ENCODE data around the gene KLHL10. TPM values are rescaled to one million over a fixed set of nuclear protein-coding genes. Genes with fewer than 3 reads are reported as not detected.
A peak's percentile ranks its signal among the peaks of the same experiment; 100 is the strongest.

KLHL10 gene
- total and polyA plus RNA-seq, 9 of the 15 experiments (the other 6 are each of a cell fraction or from before 2014, with no cell fraction given) = 0.06 to 0.56 (median 0.12) TPM; not detected in 5

DNA sequence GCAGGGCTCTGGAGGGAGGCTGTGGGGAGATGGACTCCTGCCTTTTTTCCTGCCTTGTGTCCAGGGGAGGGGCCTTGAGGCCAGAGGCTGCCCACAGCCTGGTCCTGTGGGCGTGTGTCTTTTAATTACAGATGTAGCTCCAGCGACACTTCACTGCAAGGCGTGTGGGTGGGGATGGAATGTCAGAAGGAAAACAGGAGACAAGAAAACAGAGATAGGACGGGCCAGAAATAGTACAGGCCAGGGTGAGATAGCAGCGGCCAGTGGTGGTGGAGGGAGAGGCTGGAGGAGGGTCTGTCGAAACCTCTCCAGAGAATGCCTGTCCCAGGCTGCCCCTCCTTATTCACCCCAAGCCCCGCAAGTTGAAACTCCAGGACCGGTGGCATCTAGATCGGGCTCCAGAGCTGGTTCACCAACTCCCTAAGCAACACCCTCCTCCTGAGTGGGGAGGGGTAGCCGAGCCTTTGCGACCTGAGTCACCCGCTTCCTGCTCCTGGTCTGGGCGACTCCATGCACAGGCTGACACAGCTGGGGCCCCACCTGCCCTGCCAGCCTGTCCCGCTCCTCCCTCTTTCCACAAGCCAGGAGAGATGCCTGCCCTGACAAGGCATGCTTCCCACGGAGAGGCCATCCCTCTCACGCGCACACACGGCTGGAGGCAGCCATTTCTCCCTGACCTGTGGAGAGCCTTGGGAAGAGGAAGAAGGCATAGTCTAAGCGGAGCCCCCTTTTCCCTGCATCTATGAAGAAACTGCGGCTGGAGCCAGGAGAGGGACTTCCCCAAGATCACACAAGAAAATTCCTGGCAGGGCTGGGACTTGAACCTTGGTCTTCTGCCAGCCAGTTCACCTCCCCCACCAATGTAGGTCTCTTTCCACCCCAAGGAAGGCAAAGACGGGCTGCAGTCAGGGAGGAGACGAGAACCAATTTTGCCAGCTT, 44.5 kb upstream of the KLHL10 start (continued):
- TF ChIP-seq ZNF282 (CRISPR knock-in tag; IDR thresholded peaks at IDR 0.05) (no peak), ZNF77 (CRISPR knock-in tag; IDR thresholded peaks at IDR 0.05) (no peak), NONO (IDR thresholded peaks at IDR 0.05; ENCODE audit: low read depth in 2 of 2, low read length in 1 of 2) (no peak), KHSRP (IDR thresholded peaks at IDR 0.05) (no peak), FOXA3 (CRISPR knock-in tag; conservative IDR thresholded peaks at IDR 0.05 in 1 of 2, IDR thresholded peaks at IDR 0.05 in 1 of 2) (no peak), ADNP (tag; IDR thresholded peaks at IDR 0.05) (no peak), TFAM (CRISPR knock-in tag; conservative IDR thresholded peaks at IDR 0.05) (no peak), ZNF589 (CRISPR knock-in tag; IDR thresholded peaks at IDR 0.05; ENCODE audit: low read depth) (peak; percentile 70; the same call in 1 of the 2 replicates), TAF1 (IDR thresholded peaks at IDR 0.05; ENCODE audit: control insufficient read depth, extremely low read depth, insufficient read depth, low read length, severe bottlenecking) (peak; percentile 34), CREBBP (IDR thresholded peaks at IDR 0.05; ENCODE audit: low read depth, low read length) (no peak), NR3C1 (CRISPR knock-in tag; IDR thresholded peaks at IDR 0.05) (no peak)
- TF ChIP-seq, protein P1, sequence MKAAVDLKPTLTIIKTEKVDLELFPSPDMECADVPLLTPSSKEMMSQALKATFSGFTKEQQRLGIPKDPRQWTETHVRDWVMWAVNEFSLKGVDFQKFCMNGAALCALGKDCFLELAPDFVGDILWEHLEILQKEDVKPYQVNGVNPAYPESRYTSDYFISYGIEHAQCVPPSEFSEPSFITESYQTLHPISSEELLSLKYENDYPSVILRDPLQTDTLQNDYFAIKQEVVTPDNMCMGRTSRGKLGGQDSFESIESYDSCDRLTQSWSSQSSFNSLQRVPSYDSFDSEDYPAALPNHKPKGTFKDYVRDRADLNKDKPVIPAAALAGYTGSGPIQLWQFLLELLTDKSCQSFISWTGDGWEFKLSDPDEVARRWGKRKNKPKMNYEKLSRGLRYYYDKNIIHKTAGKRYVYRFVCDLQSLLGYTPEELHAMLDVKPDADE (conservative IDR thresholded peaks at IDR 0.05; ENCODE audit: control insufficient read depth, low read depth, low read length) = no peak
- TF ChIP-seq, protein P2, sequence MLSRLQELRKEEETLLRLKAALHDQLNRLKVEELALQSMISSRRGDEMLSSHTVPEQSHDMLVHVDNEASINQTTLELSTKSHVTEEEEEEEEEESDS (CRISPR knock-in tag; IDR thresholded peaks at IDR 0.05) = no peak
- TF ChIP-seq, protein P3, sequence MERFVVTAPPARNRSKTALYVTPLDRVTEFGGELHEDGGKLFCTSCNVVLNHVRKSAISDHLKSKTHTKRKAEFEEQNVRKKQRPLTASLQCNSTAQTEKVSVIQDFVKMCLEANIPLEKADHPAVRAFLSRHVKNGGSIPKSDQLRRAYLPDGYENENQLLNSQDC (CRISPR knock-in tag; IDR thresholded peaks at IDR 0.05) = no peak
- TF ChIP-seq, protein P4, sequence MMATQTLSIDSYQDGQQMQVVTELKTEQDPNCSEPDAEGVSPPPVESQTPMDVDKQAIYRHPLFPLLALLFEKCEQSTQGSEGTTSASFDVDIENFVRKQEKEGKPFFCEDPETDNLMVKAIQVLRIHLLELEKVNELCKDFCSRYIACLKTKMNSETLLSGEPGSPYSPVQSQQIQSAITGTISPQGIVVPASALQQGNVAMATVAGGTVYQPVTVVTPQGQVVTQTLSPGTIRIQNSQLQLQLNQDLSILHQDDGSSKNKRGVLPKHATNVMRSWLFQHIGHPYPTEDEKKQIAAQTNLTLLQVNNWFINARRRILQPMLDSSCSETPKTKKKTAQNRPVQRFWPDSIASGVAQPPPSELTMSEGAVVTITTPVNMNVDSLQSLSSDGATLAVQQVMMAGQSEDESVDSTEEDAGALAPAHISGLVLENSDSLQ (IDR thresholded peaks at IDR 0.05) = peak; percentile 65
- TF ChIP-seq, protein P5, sequence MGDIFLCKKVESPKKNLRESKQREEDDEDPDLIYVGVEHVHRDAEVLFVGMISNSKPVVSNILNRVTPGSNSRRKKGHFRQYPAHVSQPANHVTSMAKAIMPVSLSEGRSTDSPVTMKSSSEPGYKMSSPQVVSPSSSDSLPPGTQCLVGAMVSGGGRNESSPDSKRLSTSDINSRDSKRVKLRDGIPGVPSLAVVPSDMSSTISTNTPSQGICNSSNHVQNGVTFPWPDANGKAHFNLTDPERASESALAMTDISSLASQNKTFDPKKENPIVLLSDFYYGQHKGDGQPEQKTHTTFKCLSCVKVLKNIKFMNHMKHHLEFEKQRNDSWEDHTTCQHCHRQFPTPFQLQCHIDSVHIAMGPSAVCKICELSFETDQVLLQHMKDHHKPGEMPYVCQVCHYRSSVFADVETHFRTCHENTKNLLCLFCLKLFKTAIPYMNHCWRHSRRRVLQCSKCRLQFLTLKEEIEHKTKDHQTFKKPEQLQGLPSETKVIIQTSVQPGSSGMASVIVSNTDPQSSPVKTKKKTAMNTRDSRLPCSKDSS (IDR thresholded peaks at IDR 0.05; ENCODE audit: low read depth, partially characterized antibody) = no peak
- TF ChIP-seq, protein P6, sequence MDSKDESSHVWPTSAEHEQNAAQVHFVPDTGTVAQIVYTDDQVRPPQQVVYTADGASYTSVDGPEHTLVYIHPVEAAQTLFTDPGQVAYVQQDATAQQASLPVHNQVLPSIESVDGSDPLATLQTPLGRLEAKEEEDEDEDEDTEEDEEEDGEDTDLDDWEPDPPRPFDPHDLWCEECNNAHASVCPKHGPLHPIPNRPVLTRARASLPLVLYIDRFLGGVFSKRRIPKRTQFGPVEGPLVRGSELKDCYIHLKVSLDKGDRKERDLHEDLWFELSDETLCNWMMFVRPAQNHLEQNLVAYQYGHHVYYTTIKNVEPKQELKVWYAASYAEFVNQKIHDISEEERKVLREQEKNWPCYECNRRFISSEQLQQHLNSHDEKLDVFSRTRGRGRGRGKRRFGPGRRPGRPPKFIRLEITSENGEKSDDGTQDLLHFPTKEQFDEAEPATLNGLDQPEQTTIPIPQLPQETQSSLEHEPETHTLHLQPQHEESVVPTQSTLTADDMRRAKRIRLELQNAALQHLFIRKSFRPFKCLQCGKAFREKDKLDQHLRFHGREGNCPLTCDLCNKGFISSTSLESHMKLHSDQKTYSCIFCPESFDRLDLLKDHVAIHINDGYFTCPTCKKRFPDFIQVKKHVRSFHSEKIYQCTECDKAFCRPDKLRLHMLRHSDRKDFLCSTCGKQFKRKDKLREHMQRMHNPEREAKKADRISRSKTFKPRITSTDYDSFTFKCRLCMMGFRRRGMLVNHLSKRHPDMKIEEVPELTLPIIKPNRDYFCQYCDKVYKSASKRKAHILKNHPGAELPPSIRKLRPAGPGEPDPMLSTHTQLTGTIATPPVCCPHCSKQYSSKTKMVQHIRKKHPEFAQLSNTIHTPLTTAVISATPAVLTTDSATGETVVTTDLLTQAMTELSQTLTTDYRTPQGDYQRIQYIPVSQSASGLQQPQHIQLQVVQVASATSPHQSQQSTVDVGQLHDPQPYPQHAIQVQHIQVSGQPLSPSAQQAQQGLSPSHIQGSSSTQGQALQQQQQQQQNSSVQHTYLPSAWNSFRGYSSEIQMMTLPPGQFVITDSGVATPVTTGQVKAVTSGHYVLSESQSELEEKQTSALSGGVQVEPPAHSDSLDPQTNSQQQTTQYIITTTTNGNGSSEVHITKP (IDR thresholded peaks at IDR 0.05; ENCODE audit: partially characterized antibody) = peak; percentile 91

Measured in K562 (cell line).